MCF 10A (cell line): ENCODE measurements around the gene LSM14A. TPM values are rescaled to one million over a fixed set of nuclear protein-coding genes. Genes with fewer than 3 reads are reported as not detected.

ENCODE experiments used
- BruUV-seq: library from RNA; stranded (reverse); fragments of 400-500 nt; replicated peaks from 2 replicates; lab custom pipeline; 2021; lab: Mats Ljungman, UMichigan
- CTCF ChIA-PET: fragments of 300-600 bp; sonication (Branson Sonifier 250); formaldehyde crosslinking; extraction: SDS; loops from one replicate; lab custom pipeline; 2021; ENCODE audit warnings: antibody characterized with exemption, inconsistent platforms; lab: Yijun Ruan, JAX
- POLR2A ChIA-PET: fragments of 300-600, 350-650 bp; sonication (Branson Sonifier 250); formaldehyde crosslinking; extraction: SDS; loops from one replicate; lab custom pipeline; 2020; ENCODE audit warnings: antibody characterized with exemption, inconsistent platforms; lab: Yijun Ruan, JAX
- DNase-seq: peaks from one replicate; pipeline ENCODE4 v3.0.0-alpha.2; 2018; ENCODE audit not compliant: unreplicated experiment
- H3K27ac Mint-ChIP-seq: one replicate; pipeline ENCODE4 v1.8.0; 2022; ENCODE audit warnings: mild to moderate bottlenecking, low read depth, mixed read lengths; ENCODE audit not compliant: unreplicated experiment
- H3K27me3 Mint-ChIP-seq: one replicate; pipeline ENCODE4 v1.8.0; 2022; ENCODE audit warnings: mixed read lengths; ENCODE audit not compliant: insufficient read depth, unreplicated experiment
- H3K36me3 Mint-ChIP-seq: one replicate; pipeline ENCODE4 v1.8.0; 2022; ENCODE audit warnings: mild to moderate bottlenecking, moderate library complexity, mixed read lengths; ENCODE audit not compliant: insufficient read depth, unreplicated experiment
- H3K4me1 Mint-ChIP-seq: one replicate; pipeline ENCODE4 v1.8.0; 2022; ENCODE audit warnings: mixed read lengths; ENCODE audit not compliant: insufficient read depth, unreplicated experiment
- H3K4me3 Mint-ChIP-seq: one replicate; pipeline ENCODE4 v1.8.0; 2022; ENCODE audit warnings: mild to moderate bottlenecking, moderate library complexity, mixed read lengths; ENCODE audit not compliant: unreplicated experiment
- H3K9me3 Mint-ChIP-seq: one replicate; pipeline ENCODE4 v1.8.0; 2022; ENCODE audit warnings: mixed read lengths; ENCODE audit not compliant: unreplicated experiment
- intact Hi-C: fragments of 100-400 bp; cut with micrococcal nuclease; formaldehyde crosslinking; loops from 2 replicates; pipeline ENCODE4 v1.14.1; 2022
- total RNA-seq: library from RNA; stranded (reverse); gene quantifications from 2 replicates; pipeline ENCODE4 v1.2.3, GENCODE V29; 2022
- TF ChIP-seq, protein P1 (sequence below): fragments of 200-600 bp; IDR thresholded peaks from one replicate; pipeline ENCODE4 v1.8.0; 2022; ENCODE audit warnings: antibody characterized with exemption, mild to moderate bottlenecking; ENCODE audit not compliant: unreplicated experiment

LSM14A gene
- total RNA-seq, 1 experiment from 2014 or later: 100 TPM

DNA sequence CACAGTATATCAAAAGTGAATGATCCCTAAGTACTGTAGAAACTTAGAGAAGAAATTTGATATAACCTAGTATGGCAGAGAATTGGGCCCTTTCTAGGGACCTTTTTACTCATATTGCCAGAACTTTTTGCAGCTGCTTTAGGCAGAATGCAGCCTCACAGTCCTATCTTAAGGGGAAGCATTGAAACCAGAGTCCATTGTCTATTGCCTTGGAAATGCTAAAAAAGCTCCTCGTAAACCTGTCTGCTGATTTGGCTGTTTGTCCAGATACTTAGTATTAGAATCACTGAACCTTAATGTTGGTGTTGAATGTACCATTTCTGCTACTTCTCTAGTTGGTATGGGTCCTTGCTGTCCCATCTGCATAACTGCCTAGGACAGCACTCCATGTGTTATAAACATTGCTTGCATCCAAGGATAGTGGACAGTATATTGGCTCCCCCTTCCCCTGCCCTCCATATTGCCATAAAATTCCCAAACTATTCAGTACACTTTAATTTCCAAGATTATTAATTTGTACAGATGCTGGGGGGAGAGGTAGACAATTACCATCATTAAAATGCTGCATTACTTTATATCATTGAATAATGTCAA lies 36.1 kb downstream of the LSM14A start:
- TF ChIP-seq, protein P1, sequence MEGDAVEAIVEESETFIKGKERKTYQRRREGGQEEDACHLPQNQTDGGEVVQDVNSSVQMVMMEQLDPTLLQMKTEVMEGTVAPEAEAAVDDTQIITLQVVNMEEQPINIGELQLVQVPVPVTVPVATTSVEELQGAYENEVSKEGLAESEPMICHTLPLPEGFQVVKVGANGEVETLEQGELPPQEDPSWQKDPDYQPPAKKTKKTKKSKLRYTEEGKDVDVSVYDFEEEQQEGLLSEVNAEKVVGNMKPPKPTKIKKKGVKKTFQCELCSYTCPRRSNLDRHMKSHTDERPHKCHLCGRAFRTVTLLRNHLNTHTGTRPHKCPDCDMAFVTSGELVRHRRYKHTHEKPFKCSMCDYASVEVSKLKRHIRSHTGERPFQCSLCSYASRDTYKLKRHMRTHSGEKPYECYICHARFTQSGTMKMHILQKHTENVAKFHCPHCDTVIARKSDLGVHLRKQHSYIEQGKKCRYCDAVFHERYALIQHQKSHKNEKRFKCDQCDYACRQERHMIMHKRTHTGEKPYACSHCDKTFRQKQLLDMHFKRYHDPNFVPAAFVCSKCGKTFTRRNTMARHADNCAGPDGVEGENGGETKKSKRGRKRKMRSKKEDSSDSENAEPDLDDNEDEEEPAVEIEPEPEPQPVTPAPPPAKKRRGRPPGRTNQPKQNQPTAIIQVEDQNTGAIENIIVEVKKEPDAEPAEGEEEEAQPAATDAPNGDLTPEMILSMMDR: no peak
- CTCF ChIA-PET: interaction anchor here (0.9 to 2.9 kb wide), 3 partner anchors 13 to 128 kb away, joined by 3 to 17 read pairs (median 7); no protein-coding TSS in a partner anchor
- no peak overlapping the region for H3K27ac Mint-ChIP-seq

DNA sequence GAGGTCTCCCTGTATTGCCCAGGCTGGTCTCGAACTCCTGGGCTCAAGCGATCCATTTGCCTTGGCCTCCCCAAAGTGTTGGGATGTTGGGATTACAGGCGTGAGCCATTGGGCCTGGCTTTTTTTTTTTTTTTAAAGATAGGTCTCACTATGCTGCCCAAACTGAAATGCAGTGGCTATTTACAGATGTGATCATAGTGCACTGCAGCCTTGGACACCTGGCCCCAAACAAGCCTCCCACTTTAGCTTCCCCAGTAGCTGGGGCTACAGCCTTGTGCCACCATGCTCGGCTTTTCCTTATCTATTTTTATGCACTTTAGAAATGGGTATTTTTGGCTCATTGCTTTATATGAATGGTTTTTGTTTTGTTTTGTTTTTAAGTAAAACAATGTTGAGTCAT lies 37.4 kb downstream of the LSM14A start:
- no TSS peak for BruUV-seq
- CTCF ChIA-PET: interaction anchor here (0.5 to 2.9 kb wide), 9 partner anchors 10 to 136 kb away, joined by 3 to 17 read pairs (median 3); no protein-coding TSS in a partner anchor
- DNase-seq: no peak
- POLR2A ChIA-PET: no interaction called here
- H3K27me3 Mint-ChIP-seq: no peaks in the 10 kb centered on the region
- no peaks in the 10 kb centered on the region for H3K9me3 Mint-ChIP-seq
- intact Hi-C loops: no loop called here
- H3K36me3 Mint-ChIP-seq: peaks cover 72% of the 10 kb centered on the region
- TF ChIP-seq, protein P1: no peak
- H3K4me3 Mint-ChIP-seq: no peak overlapping the region
- H3K27ac Mint-ChIP-seq: no peak overlapping the region
- no peaks in the 10 kb centered on the region for H3K4me1 Mint-ChIP-seq

More for the DNA sequence above, 36.1 kb downstream of the LSM14A start:
- no TSS peak for BruUV-seq
- Mint-ChIP-seq H3K4me3 (no peak overlapping the region), H3K27me3 (no peaks in the 10 kb centered on the region), H3K9me3 (no peaks in the 10 kb centered on the region), H3K36me3 (peaks cover 78% of the 10 kb centered on the region), H3K4me1 (no peaks in the 10 kb centered on the region)
- intact Hi-C loops: no loop called here
- POLR2A ChIA-PET: interaction anchor here (0.7 to 1.5 kb wide), 2 partner anchors 14 to 35 kb away, joined by 3 to 6 read pairs; no protein-coding TSS in a partner anchor
- DNase-seq: no peak

DNA sequence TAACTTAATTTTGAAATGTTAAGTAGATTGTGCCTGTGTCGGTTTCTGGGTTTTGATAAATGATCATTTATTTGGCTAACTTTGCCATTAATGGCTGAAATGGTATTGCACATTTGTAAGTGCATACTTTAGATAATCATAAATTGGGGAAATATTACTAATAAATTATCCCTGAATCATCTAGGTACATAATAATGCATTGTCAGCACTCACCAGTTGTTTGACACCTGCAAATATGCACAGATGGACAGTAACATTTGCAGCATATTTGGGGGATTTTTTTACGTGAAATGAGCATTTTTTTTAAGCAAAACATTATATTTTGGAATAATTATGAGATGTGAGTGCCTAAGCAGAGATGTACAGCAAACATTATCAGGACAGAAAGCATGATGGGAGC lies 41.0 kb downstream of the LSM14A start:
- H3K27ac Mint-ChIP-seq: no peak overlapping the region
- TF ChIP-seq, protein P1: no peak
- no peaks in the 10 kb centered on the region for H3K27me3 Mint-ChIP-seq
- CTCF ChIA-PET: no interaction called here
- intact Hi-C loops: no loop called here
- DNase-seq: no peak
- POLR2A ChIA-PET: no interaction called here
- no peak overlapping the region for H3K4me3 Mint-ChIP-seq
- peaks cover 72% of the 10 kb centered on the region for H3K36me3 Mint-ChIP-seq
- BruUV-seq: no TSS peak
- H3K4me1 Mint-ChIP-seq: peaks cover 2% of the 10 kb centered on the region
- no peaks in the 10 kb centered on the region for H3K9me3 Mint-ChIP-seq

DNA sequence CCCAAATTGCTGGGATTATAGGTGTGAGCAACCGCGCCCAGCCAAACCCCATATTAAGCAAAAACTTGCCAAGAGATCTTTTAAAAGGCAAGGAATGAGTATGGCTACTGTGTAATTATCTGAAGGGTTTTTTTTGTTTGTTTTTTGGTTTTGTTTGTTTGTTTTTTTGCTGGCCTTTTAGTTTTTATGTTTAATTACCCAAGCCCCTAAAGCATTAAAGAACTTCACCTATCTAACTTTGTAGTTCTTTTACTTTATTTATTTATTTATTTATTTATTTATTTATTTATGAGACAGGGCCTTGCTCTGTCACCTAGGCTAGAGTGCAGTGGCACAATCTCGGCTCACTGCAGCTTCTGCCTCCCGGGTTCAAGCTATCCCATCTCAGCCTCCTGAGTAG lies 41.7 kb downstream of the LSM14A start:
- TF ChIP-seq, protein P1: no peak
- peaks cover 78% of the 10 kb centered on the region for H3K36me3 Mint-ChIP-seq

More for the DNA sequence above, 41.7 kb downstream of the LSM14A start:
- ChIA-PET POLR2A (no interaction called here), CTCF (interaction anchor here (0.6 kb wide), 1 partner anchor 205 kb away, joined by 3 read pairs; no protein-coding TSS in a partner anchor)
- DNase-seq: no peak
- Mint-ChIP-seq H3K27me3 (no peaks in the 10 kb centered on the region), H3K9me3 (no peaks in the 10 kb centered on the region), H3K4me1 (peaks cover 8% of the 10 kb centered on the region), H3K4me3 (no peak overlapping the region), H3K27ac (no peak overlapping the region)
- intact Hi-C loops: no loop called here
- no TSS peak for BruUV-seq
